ENCODE results near the gene ZNF587. TPM values are rescaled to one million over a fixed set of nuclear protein-coding genes. Genes with fewer than 3 reads are reported as not detected.
"Not testable (repeated sequence)": the region's sequence is repeated elsewhere in the genome, so short reads cannot be mapped to it uniquely, and the experiment has no call there.

ZNF587 gene
- total and polyA plus RNA-seq, 12 donors, result 6.2 to 72.0 (median 22.6) TPM

DNA sequence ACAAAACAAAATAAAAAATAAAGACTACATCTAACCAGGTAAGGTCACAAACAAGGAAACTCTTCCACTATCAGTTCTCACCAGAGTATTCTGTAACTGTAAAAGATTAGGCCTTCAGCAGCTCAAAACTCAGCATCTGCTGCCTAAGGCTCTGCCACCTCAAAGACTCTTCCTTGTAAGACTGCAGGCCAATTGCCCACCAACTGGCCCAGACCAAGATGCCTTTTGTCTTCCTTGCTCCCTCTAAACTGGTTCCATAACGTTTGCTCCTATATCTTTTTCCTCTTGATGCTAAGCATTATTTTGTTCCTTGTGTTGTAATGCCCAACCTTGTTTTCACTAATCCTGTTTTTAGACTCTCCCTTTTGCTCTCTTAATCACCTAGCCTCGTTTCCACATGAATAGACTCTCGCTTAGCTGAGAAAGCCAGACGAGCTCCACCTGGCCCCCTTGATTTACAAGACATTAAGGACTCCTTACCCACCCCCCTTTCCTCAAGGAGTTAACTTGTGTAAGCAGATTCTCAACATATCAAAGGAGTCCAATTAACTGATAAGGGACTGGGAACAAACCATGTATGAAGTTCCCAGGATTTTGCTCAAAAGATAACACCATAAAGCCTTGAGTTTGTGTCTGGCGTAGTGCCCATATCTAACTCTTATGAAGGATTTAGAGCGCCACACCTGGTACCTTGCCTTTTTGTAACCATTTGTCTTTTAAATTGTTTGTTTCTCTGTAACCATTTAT lies 37.7 kb downstream of the ZNF587 start:
- Histone ChIP-seq H3K36me3 (replicated peaks in 1 of 2) (no peaks in the 10 kb centered on the region), H3K4me1 (replicated peaks in 1 of 2) (peaks cover 0 to 11% of the 10 kb centered on the region in 2 donors), H3K27ac (no peak overlapping the region), H3K27me3 (no peaks in the 10 kb centered on the region), H3K9me3 (replicated peaks in 1 of 3) (no peaks in the 10 kb centered on the region), H3K4me3 (peak overlapping the region in 1 of 4 donors; percentile 74)
- 23 to 28% (median 25%) methylated on average over 6 of the region's 6 CpGs for WGBS, 4 donors
- intact Hi-C loops (cut with DNase I), result no loop called here
- no peak for TF ChIP-seq POLR2A (IDR thresholded peaks at IDR 0.05)
- TF ChIP-seq, protein P1, sequence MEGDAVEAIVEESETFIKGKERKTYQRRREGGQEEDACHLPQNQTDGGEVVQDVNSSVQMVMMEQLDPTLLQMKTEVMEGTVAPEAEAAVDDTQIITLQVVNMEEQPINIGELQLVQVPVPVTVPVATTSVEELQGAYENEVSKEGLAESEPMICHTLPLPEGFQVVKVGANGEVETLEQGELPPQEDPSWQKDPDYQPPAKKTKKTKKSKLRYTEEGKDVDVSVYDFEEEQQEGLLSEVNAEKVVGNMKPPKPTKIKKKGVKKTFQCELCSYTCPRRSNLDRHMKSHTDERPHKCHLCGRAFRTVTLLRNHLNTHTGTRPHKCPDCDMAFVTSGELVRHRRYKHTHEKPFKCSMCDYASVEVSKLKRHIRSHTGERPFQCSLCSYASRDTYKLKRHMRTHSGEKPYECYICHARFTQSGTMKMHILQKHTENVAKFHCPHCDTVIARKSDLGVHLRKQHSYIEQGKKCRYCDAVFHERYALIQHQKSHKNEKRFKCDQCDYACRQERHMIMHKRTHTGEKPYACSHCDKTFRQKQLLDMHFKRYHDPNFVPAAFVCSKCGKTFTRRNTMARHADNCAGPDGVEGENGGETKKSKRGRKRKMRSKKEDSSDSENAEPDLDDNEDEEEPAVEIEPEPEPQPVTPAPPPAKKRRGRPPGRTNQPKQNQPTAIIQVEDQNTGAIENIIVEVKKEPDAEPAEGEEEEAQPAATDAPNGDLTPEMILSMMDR (IDR thresholded peaks at IDR 0.05), result no peak
- DNase-seq, result peak in 1 of 7 donors; percentile 49

DNA sequence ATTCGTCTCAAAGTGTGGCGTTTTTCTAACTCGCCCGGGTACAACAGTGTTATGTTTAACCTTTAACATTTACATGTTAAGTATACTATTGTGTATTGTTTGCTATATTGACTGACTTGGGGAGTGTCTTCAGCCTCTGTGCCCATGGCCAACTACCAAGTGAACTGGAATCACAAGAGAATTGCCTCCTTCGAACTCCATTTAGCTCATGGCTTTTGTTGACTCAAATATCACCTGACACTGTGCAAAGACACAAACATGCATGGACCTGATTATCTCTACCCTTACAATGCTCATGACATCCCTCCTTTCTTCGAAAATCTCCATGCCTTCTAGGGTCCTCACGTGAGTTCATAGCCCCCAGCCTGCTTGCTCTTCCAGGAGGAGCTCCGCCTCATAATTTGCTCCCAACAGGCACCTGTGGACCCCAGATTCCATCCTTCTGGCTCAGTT lies 38.5 kb downstream of the ZNF587 start:
- no peak for DNase-seq
- WGBS, 4 donors, result 6 to 8% (median 6%) methylated on average over 8 of the region's 8 CpGs
- H3K27me3 ChIP-seq, result no peaks in the 10 kb centered on the region
- H3K27ac ChIP-seq, result peak overlapping the region in 3 of 5 donors; percentile 16 to 88 (median 61)
- peak overlapping the region; percentile 12 to 75 (median 72) for H3K4me3 ChIP-seq
- no peak for TF ChIP-seq POLR2A (IDR thresholded peaks at IDR 0.05)
- TF ChIP-seq, protein P1 (IDR thresholded peaks at IDR 0.05), result no peak
- no peaks in the 10 kb centered on the region for H3K9me3 ChIP-seq (replicated peaks in 1 of 3)
- no peaks in the 10 kb centered on the region for H3K36me3 ChIP-seq (replicated peaks in 1 of 2)
- intact Hi-C loops (cut with DNase I), result no loop called here
- peaks cover 0 to 11% of the 10 kb centered on the region in 2 donors for H3K4me1 ChIP-seq (replicated peaks in 1 of 2)

DNA sequence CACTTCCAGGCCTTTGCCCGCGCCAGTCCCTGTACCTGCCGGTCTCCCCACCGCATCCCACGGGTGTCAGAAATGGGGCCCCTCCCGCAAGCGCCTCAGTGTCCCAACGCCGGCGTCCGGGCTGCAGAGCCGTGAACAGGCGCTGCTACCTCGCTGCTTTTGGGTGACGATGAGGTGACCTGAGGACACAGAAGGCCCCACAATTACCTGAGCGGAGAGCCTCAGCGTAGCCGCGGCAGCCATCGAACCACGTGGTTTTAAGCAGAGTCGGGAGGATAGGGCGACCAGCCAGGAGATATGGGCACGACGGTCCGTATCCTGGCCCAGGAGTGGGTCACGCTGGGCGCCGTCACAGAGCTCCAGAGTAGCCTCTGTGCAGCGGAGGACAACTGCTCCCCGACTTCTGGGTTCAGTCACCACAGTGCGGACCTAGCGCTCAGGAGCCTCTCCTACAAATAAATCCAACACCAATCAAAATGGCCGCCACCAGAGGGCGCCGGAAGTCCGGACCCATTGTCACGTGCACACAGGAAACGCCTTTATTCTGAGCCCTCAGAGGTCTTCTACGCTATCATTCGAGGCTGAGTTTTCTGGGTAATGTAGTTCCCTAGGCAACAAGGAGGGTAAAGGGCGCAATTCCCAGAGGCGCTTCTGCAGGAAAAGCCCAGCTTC lies 39.0 kb downstream of the ZNF587 start, which contains the start of gene ZNF814:
ZNF814 (minus strand) TSS at position 478 of the 672 bp plus-strand sequence; CDS start at position 243, 235 bp downstream.
- DNase-seq, result peak; percentile 76 to 97 (median 89)
- H3K27ac ChIP-seq, result peak within 1 kb of the TSS; percentile 16 to 88 (median 58)
- 1% methylated on average over 18 to 43 of the region's 43 CpGs for WGBS, 4 donors
- peak in 1 of 2 donors; percentile 56 for TF ChIP-seq POLR2A (IDR thresholded peaks at IDR 0.05)
- TF ChIP-seq, protein P1 (IDR thresholded peaks at IDR 0.05), result peak; percentile 29 to 49 (median 42)
- H3K4me1 ChIP-seq (replicated peaks in 1 of 2), result peaks cover 0 to 11% of the 10 kb centered on the region in 2 donors
- peak within 1 kb of the TSS; percentile 12 to 75 (median 72) for H3K4me3 ChIP-seq
- intact Hi-C loops (cut with DNase I), result no loop called here
- H3K27me3 ChIP-seq, result no peaks in the 10 kb centered on the region
- no peaks in the 10 kb centered on the region for H3K9me3 ChIP-seq (replicated peaks in 1 of 3)
- H3K36me3 ChIP-seq (replicated peaks in 1 of 2), result no peaks in the 10 kb centered on the region

DNA sequence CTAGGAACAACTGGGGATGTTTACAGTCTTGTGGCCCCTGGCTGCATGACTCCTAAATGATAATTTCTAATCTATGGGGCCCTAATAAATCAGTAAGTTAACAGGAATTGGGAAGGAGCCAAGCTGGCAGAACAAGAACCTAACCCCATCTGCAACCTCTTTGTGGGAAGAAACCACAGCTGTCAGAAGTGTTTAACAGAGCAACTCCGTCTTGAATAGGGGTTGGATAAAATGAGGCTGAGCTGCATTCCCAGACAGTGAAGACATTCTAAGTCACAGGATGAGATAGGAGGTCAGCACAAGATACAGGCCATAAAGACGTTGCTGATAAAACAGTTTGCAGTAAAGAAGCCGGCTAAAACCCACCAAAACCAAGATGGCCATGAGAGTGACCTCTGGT lies 41.0 kb downstream of the ZNF587 start:
- H3K36me3 ChIP-seq (replicated peaks in 1 of 2); H3K27me3 ChIP-seq; DNase-seq; H3K9me3 ChIP-seq (replicated peaks in 1 of 3); H3K27ac ChIP-seq; H3K4me3 ChIP-seq: not testable (repeated sequence)
- intact Hi-C loops (cut with DNase I), result loop anchor here in 1 of 2 donors (10.0 kb wide), 1 partner anchor 146 kb away; the partner anchor contains the start of gene ZNF776
- peaks cover 0 to 11% of the 10 kb centered on the region in 2 donors for H3K4me1 ChIP-seq (replicated peaks in 1 of 2)
- whole genome bisulfite sequencing, 4 donors, result 42 to 64% (median 57%) methylated on average over 3 of the region's 3 CpGs

Measured in adrenal gland (tissue), 12 donors.